ENCODE measurements around the gene PPP4R3B. TPM values are rescaled to one million over a fixed set of nuclear protein-coding genes. Genes with fewer than 3 reads are reported as not detected.
A peak's percentile ranks its signal among the peaks of the same experiment; 100 is the strongest.
"Not testable (repeated sequence)": the region's sequence is repeated elsewhere in the genome, so short reads cannot be mapped to it uniquely, and the experiment has no call there.

Gene PPP4R3B
- total RNA-seq, 1 donor from 2014 or later, result 39.3 TPM

- H3K27me3 Mint-ChIP-seq (ENCODE audit: low read depth); DNase-seq (ENCODE audit: low spot score); H3K4me1 Mint-ChIP-seq (ENCODE audit: low read depth); H3K4me3 Mint-ChIP-seq (ENCODE audit: unreplicated experiment); H3K9me3 Mint-ChIP-seq (ENCODE audit: low read depth); H3K27ac Mint-ChIP-seq (ENCODE audit: unreplicated experiment): not testable (repeated sequence)
- TF ChIP-seq CTCF (IDR thresholded peaks at IDR 0.05), result peak; percentile 14
- H3K36me3 Mint-ChIP-seq (ENCODE audit: low read depth), result peaks cover 13% of the 10 kb centered on the region
Observed at GRCh38 chr2:55569002-55569401, 48.4 kb downstream of the PPP4R3B start.

GRCh38 chr2:55567298-55567697, 50.1 kb downstream of the PPP4R3B start:
- Mint-ChIP-seq H3K27me3 (ENCODE audit: low read depth) (no peaks in the 10 kb centered on the region), H3K4me1 (ENCODE audit: low read depth) (no peaks in the 10 kb centered on the region), H3K27ac (ENCODE audit: unreplicated experiment) (peak overlapping the region; percentile 42), H3K9me3 (ENCODE audit: low read depth) (no peaks in the 10 kb centered on the region), H3K4me3 (ENCODE audit: unreplicated experiment) (no peak overlapping the region), H3K36me3 (ENCODE audit: low read depth) (peaks cover 19% of the 10 kb centered on the region)
- no peak for TF ChIP-seq CTCF (IDR thresholded peaks at IDR 0.05)
- DNase-seq (ENCODE audit: low spot score), result no peak

- no peaks in the 10 kb centered on the region for H3K9me3 Mint-ChIP-seq (ENCODE audit: low read depth)
- no peaks in the 10 kb centered on the region for H3K4me1 Mint-ChIP-seq (ENCODE audit: low read depth)
- H3K4me3 Mint-ChIP-seq (ENCODE audit: unreplicated experiment), result no peak overlapping the region
- no peak for TF ChIP-seq CTCF (IDR thresholded peaks at IDR 0.05)
- no peak overlapping the region for H3K27ac Mint-ChIP-seq (ENCODE audit: unreplicated experiment)
- peaks cover 27% of the 10 kb centered on the region for H3K36me3 Mint-ChIP-seq (ENCODE audit: low read depth)
- DNase-seq (ENCODE audit: low spot score), result no peak
- H3K27me3 Mint-ChIP-seq (ENCODE audit: low read depth), result no peaks in the 10 kb centered on the region
Observed at GRCh38 chr2:55565613-55566012, 51.8 kb downstream of the PPP4R3B start.

- no peaks in the 10 kb centered on the region for H3K9me3 Mint-ChIP-seq (ENCODE audit: low read depth)
- peaks cover 6% of the 10 kb centered on the region for H3K4me1 Mint-ChIP-seq (ENCODE audit: low read depth)
- H3K4me3 Mint-ChIP-seq (ENCODE audit: unreplicated experiment), result no peak overlapping the region
- H3K36me3 Mint-ChIP-seq (ENCODE audit: low read depth), result peaks cover 41% of the 10 kb centered on the region
- no peak overlapping the region for H3K27ac Mint-ChIP-seq (ENCODE audit: unreplicated experiment)
- no peak for TF ChIP-seq CTCF (IDR thresholded peaks at IDR 0.05)
- DNase-seq (ENCODE audit: low spot score), result no peak
- H3K27me3 Mint-ChIP-seq (ENCODE audit: low read depth), result no peaks in the 10 kb centered on the region
Observed at GRCh38 chr2:55560855-55561254, 56.6 kb downstream of the PPP4R3B start.

GRCh38 chr2:55556809-55557208, 60.6 kb downstream of the PPP4R3B start:
- TF ChIP-seq CTCF (IDR thresholded peaks at IDR 0.05), result no peak

More at GRCh38 chr2:55556809-55557208, 60.6 kb downstream of the PPP4R3B start:
- H3K27me3 Mint-ChIP-seq (ENCODE audit: low read depth), result no peaks in the 10 kb centered on the region
- H3K27ac Mint-ChIP-seq (ENCODE audit: unreplicated experiment), result no peak overlapping the region
- peaks cover 7% of the 10 kb centered on the region for H3K4me1 Mint-ChIP-seq (ENCODE audit: low read depth)
- no peak overlapping the region for H3K4me3 Mint-ChIP-seq (ENCODE audit: unreplicated experiment)
- H3K36me3 Mint-ChIP-seq (ENCODE audit: low read depth), result peaks cover 34% of the 10 kb centered on the region
- no peak for DNase-seq (ENCODE audit: low spot score)
- no peaks in the 10 kb centered on the region for H3K9me3 Mint-ChIP-seq (ENCODE audit: low read depth)
